Measurements from ENCODE around the gene THEM4.
"Not testable (repeated sequence)": the region's sequence is repeated elsewhere in the genome, so short reads cannot be mapped to it uniquely, and the experiment has no call there.

Gene THEM4

GRCh38 chr1:151924691-151925587, 15.6 kb upstream of the THEM4 start:
- no peak for DNase-seq

DNA sequence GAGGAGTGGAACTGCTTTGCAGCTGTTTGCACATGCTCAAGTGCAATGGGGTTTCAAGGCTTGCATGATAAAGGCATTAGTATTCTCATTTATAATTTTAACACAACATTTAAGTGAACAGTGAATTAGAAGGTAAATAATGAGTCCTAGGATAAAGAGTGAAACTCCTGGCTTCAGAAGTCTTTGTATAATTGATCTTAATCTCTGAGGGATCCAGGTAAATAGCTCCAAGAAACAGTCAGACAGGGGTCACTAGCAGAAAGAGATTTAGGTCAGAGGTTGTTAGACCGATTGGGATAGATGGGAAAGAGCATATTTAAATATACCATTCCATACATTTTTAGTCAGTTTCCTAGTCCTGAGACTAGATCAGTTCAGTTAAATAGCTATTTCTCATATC, 14.1 kb upstream of the THEM4 start:
- no peak for DNase-seq

DNA sequence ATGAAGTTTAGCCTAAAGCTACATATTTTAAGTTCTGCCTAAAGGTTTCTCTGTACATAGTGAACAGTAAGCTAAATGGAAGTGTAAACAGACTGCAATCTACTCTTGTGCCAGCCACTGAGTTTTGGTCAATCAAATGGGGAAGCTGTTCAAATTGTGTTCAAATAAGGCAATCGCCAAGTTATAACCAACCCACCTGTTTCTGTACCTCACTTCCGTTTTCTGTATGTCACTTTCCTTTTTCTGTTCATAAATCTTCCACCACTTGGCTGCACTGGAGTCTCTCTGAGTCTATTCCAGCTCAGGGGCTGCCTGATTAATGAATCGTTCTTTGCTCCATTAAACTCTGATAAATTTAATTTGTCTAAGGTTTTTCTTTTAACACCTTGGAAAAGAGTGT, 10.8 kb upstream of the THEM4 start:
- no peak for DNase-seq

GRCh38 chr1:151918819-151919610, 9.7 kb upstream of the THEM4 start:
- no peak for DNase-seq

GRCh38 chr1:151918156-151918555, 8.8 kb upstream of the THEM4 start:
- no peak for DNase-seq

DNA sequence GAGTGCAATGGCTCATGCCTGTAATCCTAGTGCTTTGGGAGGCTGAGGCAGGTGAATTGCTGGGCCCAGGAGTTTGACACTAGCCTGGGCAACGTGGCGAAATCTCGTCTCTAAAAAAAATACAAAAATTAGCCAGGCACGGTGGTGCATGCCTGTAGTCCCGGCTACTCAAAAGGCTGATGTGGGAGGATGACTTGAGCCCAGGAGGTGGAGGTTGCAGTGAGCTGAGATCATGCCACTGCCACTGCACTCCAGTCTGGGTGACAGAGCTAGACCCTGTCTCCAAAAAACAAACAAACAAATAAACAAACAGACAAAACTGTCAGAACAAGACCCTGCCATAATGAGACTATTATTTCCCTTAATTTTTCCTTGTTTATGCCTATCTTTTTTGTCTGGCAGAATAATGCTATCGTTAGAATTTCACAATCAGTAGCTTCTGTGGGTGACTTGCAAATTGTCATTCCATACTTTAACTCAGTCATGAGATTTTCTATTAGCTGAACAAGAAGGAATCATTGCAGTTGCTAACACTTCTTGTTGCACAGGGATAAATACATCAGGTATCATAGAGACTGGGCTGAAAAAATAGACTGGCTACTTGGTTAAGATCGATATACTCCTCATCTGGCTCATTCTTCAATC, 7.5 kb upstream of the THEM4 start:
- no peak for DNase-seq

DNA sequence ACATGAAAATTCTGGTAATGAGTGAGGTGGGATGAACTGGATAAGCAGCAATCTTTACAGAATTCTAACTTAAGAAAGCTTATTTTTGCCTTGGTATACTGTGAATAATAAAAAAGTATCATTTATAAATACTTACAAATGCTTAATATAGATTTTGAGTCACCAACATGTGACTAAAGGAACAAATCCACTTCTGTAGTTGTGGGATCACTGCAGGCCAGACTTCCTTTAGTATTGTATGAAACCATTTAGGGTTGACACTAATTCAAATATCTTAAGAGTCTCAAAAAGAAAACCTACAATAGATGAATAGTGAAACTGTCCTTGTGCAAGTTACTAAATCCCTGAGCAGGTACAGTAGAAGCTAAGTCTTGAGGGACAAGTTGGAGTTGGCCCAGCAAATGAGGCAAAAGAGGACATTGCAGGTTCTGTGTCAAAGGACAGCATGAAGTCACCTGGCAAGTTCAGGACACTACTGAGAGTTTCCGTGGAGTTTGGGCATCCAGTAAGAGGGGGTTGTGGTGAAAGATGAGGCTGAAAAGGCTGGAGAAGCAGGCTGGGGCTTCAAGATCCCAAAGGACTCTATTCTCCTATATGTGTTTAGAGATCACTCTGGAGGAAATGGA, 5.9 kb upstream of the THEM4 start:
- no peak for DNase-seq

DNA sequence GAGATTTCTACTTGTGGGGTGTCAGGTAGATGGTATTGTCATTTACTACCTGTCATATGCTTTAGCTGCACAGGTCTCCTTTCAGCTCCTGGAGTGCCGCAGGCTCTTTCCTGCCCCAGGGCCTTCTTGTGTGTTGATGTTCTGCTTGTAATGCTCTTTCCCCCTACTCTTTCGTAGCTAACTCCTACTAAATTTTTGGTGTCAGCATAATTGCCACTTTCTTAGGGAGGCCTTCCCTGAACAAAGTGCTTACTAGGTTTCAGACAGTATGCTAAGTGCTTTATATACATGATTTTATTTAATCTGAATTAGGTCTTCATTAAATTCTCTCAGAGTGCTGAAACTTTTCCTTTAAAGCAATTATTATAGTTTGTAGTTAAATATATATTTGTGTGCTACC, 4.8 kb upstream of the THEM4 start:
- no peak for DNase-seq

DNA sequence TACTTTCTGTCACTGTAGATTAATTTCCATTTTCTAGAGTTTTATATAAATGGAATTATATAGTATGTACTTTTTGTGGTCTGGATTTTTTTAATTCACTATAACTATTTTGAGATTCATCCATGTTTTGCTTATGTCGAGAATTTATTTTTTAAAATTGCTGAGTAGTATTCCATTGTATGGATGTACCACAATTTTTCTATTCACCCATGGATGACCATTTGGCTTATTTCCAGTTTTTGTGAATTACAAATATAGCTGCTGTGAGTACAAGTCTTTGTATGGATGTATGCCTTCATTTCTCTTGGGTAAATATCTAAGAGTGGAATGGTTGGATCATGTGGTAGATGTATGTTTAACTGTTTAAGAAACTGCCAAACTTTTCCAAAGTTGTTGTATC, 3.7 kb upstream of the THEM4 start:
- no peak for DNase-seq

DNA sequence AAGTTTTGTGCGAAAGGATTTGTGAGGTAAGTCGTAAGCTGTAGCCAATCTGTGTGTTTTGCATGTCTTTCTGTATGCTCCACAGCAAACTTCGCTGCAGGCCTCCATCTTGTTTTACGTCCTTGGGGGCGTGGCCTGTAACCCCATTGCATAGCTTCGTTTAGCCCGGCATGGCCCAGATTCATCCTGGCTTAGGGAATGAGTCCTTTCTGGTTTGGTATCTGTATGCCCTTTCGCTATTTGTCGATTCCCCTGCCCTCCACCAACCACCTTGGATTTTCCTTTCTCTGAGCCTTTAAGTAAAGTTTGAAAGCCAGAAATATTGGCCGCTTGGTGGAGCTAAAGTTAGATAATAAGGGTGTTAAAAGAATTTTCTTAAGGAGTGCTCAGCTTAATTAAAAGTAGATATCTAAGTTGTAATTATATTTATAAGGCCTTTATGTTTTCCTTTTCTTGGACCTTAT, 1.1 kb downstream of the THEM4 start:
- DNase-seq = peak; percentile 35

- DNase-seq = no peak
These were observed 1.8 kb downstream of the THEM4 start for GRCh38 chr1:151907363-151908139.

- DNase-seq = not testable (repeated sequence)
These were observed 3.0 kb downstream of the THEM4 start for GRCh38 chr1:151906324-151906645.

GRCh38 chr1:151905443-151906323, 3.6 kb downstream of the THEM4 start:
- DNase-seq = not testable (repeated sequence)

DNA sequence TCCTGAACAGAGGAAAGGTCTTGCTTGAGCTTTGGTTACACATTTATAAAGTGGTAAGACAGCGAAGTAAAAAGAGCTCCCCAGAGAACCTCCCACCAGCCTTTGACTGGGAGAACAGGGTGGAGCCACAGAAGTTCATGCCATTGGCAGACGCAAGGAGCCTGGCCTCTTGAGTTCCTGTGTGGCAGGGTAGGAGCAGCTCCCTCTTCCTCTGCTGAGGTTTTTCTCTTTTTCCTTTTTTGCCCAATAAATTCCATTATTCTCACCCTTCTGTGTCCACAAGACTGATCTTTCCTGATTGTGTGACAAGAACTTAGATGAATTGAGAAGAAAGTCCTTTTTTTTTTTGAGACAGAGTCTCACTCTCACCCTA, 4.3 kb downstream of the THEM4 start:
- no peak for DNase-seq

GRCh38 chr1:151902858-151903257, 6.5 kb downstream of the THEM4 start:
- no peak for DNase-seq

DNA sequence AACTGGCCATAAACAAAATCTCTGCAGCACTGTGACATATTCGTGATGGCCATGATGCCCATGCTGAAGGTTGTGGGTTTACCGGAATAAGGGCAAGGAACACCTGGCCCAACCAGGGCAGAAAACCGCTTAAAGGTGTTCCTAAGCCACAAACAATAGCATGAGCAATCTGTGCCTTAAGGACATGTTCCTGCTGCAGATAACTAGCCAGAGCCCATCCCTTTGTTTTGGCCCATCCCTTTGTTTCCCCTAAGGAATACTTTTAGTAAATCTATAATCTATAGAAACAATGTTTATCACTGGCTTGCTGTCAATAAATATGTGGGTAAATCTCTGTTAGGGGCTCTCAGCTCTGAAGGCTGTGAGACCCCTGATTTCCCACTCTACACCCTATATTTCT, 8.5 kb downstream of the THEM4 start:
- DNase-seq = not testable (repeated sequence)

DNA sequence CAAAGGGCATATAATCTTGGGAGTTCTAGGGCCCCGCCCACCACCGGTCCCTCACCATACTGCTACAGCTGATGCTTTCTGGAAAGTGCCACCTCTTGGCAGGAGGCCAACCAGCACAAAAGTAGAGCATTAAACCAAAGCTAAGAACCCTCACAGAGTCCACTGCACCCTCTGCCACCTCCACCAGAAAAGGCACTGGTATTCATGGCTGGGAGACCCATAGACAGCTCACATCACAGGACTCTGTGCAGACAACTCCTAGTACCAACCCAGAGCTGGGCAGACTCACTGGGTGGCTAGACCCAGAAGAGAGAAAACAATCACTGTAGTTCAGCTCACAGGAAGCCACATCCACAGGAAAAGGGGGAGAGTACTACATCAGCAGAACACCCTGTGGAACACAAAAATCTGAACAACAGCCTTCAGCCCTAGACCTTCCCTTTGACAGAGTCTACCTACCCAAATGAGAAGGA, 10.8 kb downstream of the THEM4 start:
- no peak for DNase-seq

GRCh38 chr1:151897991-151898431, 11.3 kb downstream of the THEM4 start:
- DNase-seq = no peak

- DNase-seq = no peak
These were observed 16.0 kb downstream of the THEM4 start for GRCh38 chr1:151893176-151893924.

DNA sequence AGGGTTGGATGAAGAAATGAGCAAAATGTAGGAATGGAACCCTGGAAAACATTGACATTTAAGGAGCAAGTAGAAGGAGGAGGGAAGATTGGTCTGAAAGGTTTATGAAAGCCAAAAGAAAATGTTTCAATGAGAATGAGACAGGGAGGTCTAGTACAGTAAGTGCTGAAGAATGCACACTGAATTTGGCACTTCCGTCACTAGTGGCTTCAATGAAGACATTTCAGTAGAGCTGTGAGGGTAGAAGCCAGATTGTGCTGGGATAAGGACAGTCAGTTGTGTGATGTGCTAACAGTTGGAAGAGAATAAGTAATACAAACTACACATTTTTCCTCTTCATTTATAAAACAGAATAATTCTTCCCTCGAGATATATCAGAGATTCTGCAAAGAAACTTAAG, 17.1 kb downstream of the THEM4 start:
- no peak for DNase-seq

All from 8988T (cell line).